H9 (cell line): ENCODE results near the gene USP46. TPM values are rescaled to one million over a fixed set of nuclear protein-coding genes. Genes with fewer than 3 reads are reported as not detected.

Experiments
- DNase-seq: peaks from one replicate; pipeline ENCODE4 v3.0.0-alpha.2; 2017
- H2AFZ ChIP-seq: one replicate; pipeline ENCODE4 v1.6.1; 2013; ENCODE audit warnings: mild to moderate bottlenecking, low read length, control low read depth, moderate library complexity
- H2AK5ac ChIP-seq: 2 replicates; pipeline ENCODE4 v1.6.1; 2013; ENCODE audit warnings: low read length, control low read depth, mixed read lengths; ENCODE audit not compliant: insufficient read length
- H2BK120ac ChIP-seq: one replicate; pipeline ENCODE4 v1.6.1; 2013; ENCODE audit warnings: low read depth, mild to moderate bottlenecking, low read length, control low read depth, inconsistent platforms; ENCODE audit not compliant: poor library complexity, severe bottlenecking
- H2BK12ac ChIP-seq: 2 replicates; pipeline ENCODE4 v1.6.1; 2013; ENCODE audit warnings: low read length, control low read depth, mixed read lengths, low read depth; ENCODE audit not compliant: insufficient read length
- H2BK15ac ChIP-seq: 2 replicates; pipeline ENCODE4 v1.6.1; 2013; ENCODE audit warnings: low read depth, low read length, control low read depth
- H2BK20ac ChIP-seq: one replicate; pipeline ENCODE4 v1.6.1; 2013; ENCODE audit warnings: low read depth, mild to moderate bottlenecking, low read length, control low read depth, inconsistent platforms; ENCODE audit not compliant: poor library complexity, severe bottlenecking
- H2BK5ac ChIP-seq: 2 replicates; pipeline ENCODE4 v1.6.1; 2013; ENCODE audit warnings: low read length, control low read depth, mixed read lengths; ENCODE audit not compliant: insufficient read length
- H3K14ac ChIP-seq: 2 replicates; pipeline ENCODE4 v1.6.1; 2013; ENCODE audit warnings: low read length, control low read depth; ENCODE audit not compliant: insufficient read depth
- H3K18ac ChIP-seq: 2 replicates; pipeline ENCODE4 v1.6.1; 2013; ENCODE audit warnings: low read depth, mild to moderate bottlenecking, mixed read lengths, low read length, control low read depth; ENCODE audit not compliant: insufficient read length
- H3K23ac ChIP-seq: 2 replicates; pipeline ENCODE4 v1.6.1; 2013; ENCODE audit warnings: low read length, control low read depth, mixed read lengths, low read depth; ENCODE audit not compliant: insufficient read length
- H3K23me2 ChIP-seq: 2 replicates; pipeline ENCODE4 v1.6.1; 2013; ENCODE audit warnings: low read depth, mild to moderate bottlenecking, mixed read lengths, low read length, control low read depth; ENCODE audit not compliant: insufficient read length, poor library complexity, severe bottlenecking
- H3K27ac ChIP-seq: 2 replicates; pipeline ENCODE4 v1.5.1; 2013; ENCODE audit warnings: low read length, control low read depth, mixed read lengths, low read depth; ENCODE audit not compliant: insufficient read length
- H3K27me3 ChIP-seq: 2 replicates; pipeline ENCODE4 v1.6.1; 2013; ENCODE audit warnings: low read length, control low read depth, inconsistent platforms; ENCODE audit not compliant: insufficient read depth
- H3K4ac ChIP-seq: 2 replicates; pipeline ENCODE4 v1.6.1; 2013; ENCODE audit warnings: low read depth, mild to moderate bottlenecking, control low read depth, inconsistent platforms, low read length, moderate library complexity
- H3K4me1 ChIP-seq: 2 replicates; pipeline ENCODE4 v1.6.1; 2013; ENCODE audit warnings: low read length, control low read depth, inconsistent platforms; ENCODE audit not compliant: insufficient read depth
- H3K4me2 ChIP-seq: 2 replicates; pipeline ENCODE4 v1.6.1; 2013; ENCODE audit warnings: low read length, control low read depth, mixed read lengths; ENCODE audit not compliant: insufficient read length, insufficient read depth
- H3K56ac ChIP-seq: 2 replicates; pipeline ENCODE4 v1.6.1; 2013; ENCODE audit warnings: low read depth, mild to moderate bottlenecking, mixed read lengths, low read length, control low read depth; ENCODE audit not compliant: insufficient read length
- H3K79me1 ChIP-seq: 2 replicates; pipeline ENCODE4 v1.6.1; 2013; ENCODE audit warnings: low read depth, mild to moderate bottlenecking, moderate library complexity, low read length, control low read depth, inconsistent platforms; ENCODE audit not compliant: insufficient read depth, poor library complexity, severe bottlenecking
- H3K79me2 ChIP-seq: 2 replicates; pipeline ENCODE4 v1.6.1; 2013; ENCODE audit warnings: low read length, control low read depth, inconsistent platforms; ENCODE audit not compliant: insufficient read depth
- H3K9ac ChIP-seq: 2 replicates; pipeline ENCODE4 v1.6.1; 2013; ENCODE audit warnings: low read length, control low read depth, mixed read lengths; ENCODE audit not compliant: insufficient read length; ENCODE audit errors: extremely low read depth
- H3K9me3 ChIP-seq: one replicate; pipeline ENCODE4 v1.6.1; 2013; ENCODE audit warnings: low read depth, low read length, inconsistent platforms; ENCODE audit not compliant: control insufficient read depth
- H3T11ph ChIP-seq: one replicate; pipeline ENCODE4 v1.6.1; 2013; ENCODE audit warnings: mild to moderate bottlenecking, low read length, control low read depth, inconsistent platforms
- H4K20me1 ChIP-seq: one replicate; pipeline ENCODE4 v1.6.1; 2013; ENCODE audit not compliant: control insufficient read depth, insufficient read length, insufficient read depth
- H4K5ac ChIP-seq: 2 replicates; pipeline ENCODE4 v1.6.1; 2013; ENCODE audit warnings: low read depth, mild to moderate bottlenecking, mixed read lengths, low read length, control low read depth; ENCODE audit not compliant: insufficient read length
- H4K8ac ChIP-seq: replicated peaks from 2 replicates; pipeline ENCODE4 v1.6.1; 2013; ENCODE audit warnings: low read length, control low read depth, mixed read lengths, low read depth; ENCODE audit not compliant: insufficient read length
- H4K91ac ChIP-seq: 2 replicates; pipeline ENCODE4 v1.6.1; 2013; ENCODE audit warnings: low read depth, mild to moderate bottlenecking, moderate library complexity, mixed read lengths, low read length, control low read depth; ENCODE audit not compliant: insufficient read length
- H3K27ac Mint-ChIP-seq, 3 experiments: 2 replicates in 2 of 3; 3 replicates in 1 of 3; pipeline ENCODE4 v1.8.0; 2020 to 2021; ENCODE audit warnings: mixed read lengths in 3 of 3, mild to moderate bottlenecking in 1 of 3, moderate library complexity in 1 of 3
- H3K27me3 Mint-ChIP-seq: 2 replicates; pipeline ENCODE4 v1.8.0; 2021; ENCODE audit warnings: low read depth, mild to moderate bottlenecking, moderate library complexity, mixed read lengths
- H3K36me3 Mint-ChIP-seq, 3 experiments: 2 replicates in 2 of 3; 3 replicates in 1 of 3; pipeline ENCODE4 v1.8.0; 2020 to 2021; ENCODE audit warnings: low read depth in 3 of 3, mixed read lengths in 3 of 3; ENCODE audit not compliant: insufficient read depth in 1 of 3
- H3K4me1 Mint-ChIP-seq, 2 experiments: 2 replicates each; pipeline ENCODE4 v1.8.0; 2020; ENCODE audit warnings: mixed read lengths in 2 of 2
- H3K4me3 Mint-ChIP-seq, 2 experiments: 2 replicates in 1 of 2; 3 replicates in 1 of 2; pipeline ENCODE4 v1.8.0; 2020 to 2021; ENCODE audit warnings: mild to moderate bottlenecking in 2 of 2, mixed read lengths in 2 of 2, moderate library complexity in 1 of 2
- H3K9me3 Mint-ChIP-seq, 2 experiments: 2 replicates in 1 of 2; 3 replicates in 1 of 2; pipeline ENCODE4 v1.8.0; 2020; ENCODE audit warnings: mild to moderate bottlenecking in 2 of 2, mixed read lengths in 2 of 2, moderate library complexity in 1 of 2
- CTCF ChIP-seq: fragments of 200-600 bp; sonication (generic); conservative IDR thresholded peaks from 3 replicates; pipeline ENCODE4 v1.8.0; 2021; ENCODE audit warnings: antibody characterized with exemption, mild to moderate bottlenecking
- WGBS: extraction: QIAGEN DNeasy Blood & Tissue Kit; methylation state at CpG from one replicate; pipeline ENCODE4 v1.1.7; 2013; ENCODE audit warnings: missing lambda C conversion rate, low lambda C conversion rate, mixed read lengths; ENCODE audit not compliant: insufficient read length; ENCODE audit errors: extremely low coverage; 5-methylcytosine and 5-hydroxymethylcytosine counted together
- total RNA-seq: library from RNA; stranded (reverse); gene quantifications from 2 replicates; pipeline ENCODE4 v1.2.1, GENCODE V29; 2021

USP46 gene
- total RNA-seq, 1 experiment from 2014 or later: 59.8 TPM

- H3K23me2 ChIP-seq: peaks cover 15% of the 10 kb centered on the region
- H4K20me1 ChIP-seq: no peaks in the 10 kb centered on the region
- H3K27ac ChIP-seq: peak overlapping the region; percentile 4
- peak overlapping the region; percentile 35 for H3K9ac ChIP-seq
- H3K9me3 ChIP-seq: peaks cover 1% of the 10 kb centered on the region
- peaks cover 1% of the 10 kb centered on the region; the same call in 1 of the 2 replicates for H3K4me1 ChIP-seq
- Mint-ChIP-seq H3K4me1 (peaks cover 49 to 60% of the 10 kb centered on the region in 2 experiments), H3K27ac (peak overlapping the region; percentile 93 to 97 (median 96)), H3K4me3 (peak overlapping the region; percentile 78 to 82), H3K27me3 (peaks cover 16% of the 10 kb centered on the region), H3K36me3 (peaks cover 24 to 44% (median 27%) of the 10 kb centered on the region in 3 experiments), H3K9me3 (peaks cover 5 to 7% of the 10 kb centered on the region in 2 experiments; a peak in 4 of 5 replicates)
- no peak overlapping the region for H2BK5ac ChIP-seq
- H3K18ac ChIP-seq: no peak overlapping the region
- no peak overlapping the region for H2BK20ac ChIP-seq
- no peak overlapping the region for H4K91ac ChIP-seq
- H3K23ac ChIP-seq: no peak overlapping the region
- WGBS: no CpG with 5 or more reads among the region's 18 CpGs
- H4K5ac ChIP-seq: no peak overlapping the region
- no peak overlapping the region for H2BK12ac ChIP-seq
- no peak overlapping the region for H2AFZ ChIP-seq
- H3K79me1 ChIP-seq: peaks cover 7% of the 10 kb centered on the region
- no peak overlapping the region for H2BK120ac ChIP-seq
- no peak overlapping the region for H2BK15ac ChIP-seq
- no peak overlapping the region for H2AK5ac ChIP-seq
- peaks cover 28% of the 10 kb centered on the region; the same call in 1 of the 2 replicates for H3K79me2 ChIP-seq
- peak; percentile 66 for DNase-seq
- no peak overlapping the region for H3K4ac ChIP-seq
- peak overlapping the region; percentile 99 for H3K4me2 ChIP-seq
- H3K27me3 ChIP-seq: no peaks in the 10 kb centered on the region
- TF ChIP-seq CTCF: peak; percentile 30; the same call in 2 of the 3 replicates
- H4K8ac ChIP-seq: no peak overlapping the region
- H3K56ac ChIP-seq: no peak overlapping the region
- H3K14ac ChIP-seq: no peak overlapping the region; the same call in 1 of the 2 replicates
- H3T11ph ChIP-seq: no peak overlapping the region
Observed at GRCh38 chr4:52657618-52658501, 1.2 kb downstream of the USP46 start.
